A375 (cell line): ENCODE data around the gene INHBB. TPM values are rescaled to one million over a fixed set of nuclear protein-coding genes. Genes with fewer than 3 reads are reported as not detected.

Experiments
- total RNA-seq: library from RNA; depleted of rRNA; stranded (reverse); fragments of >200 nt; shearing (Covaris generic); gene quantifications from 2 replicates; pipeline ENCODE4 v1.2.3, GENCODE V29; 2014; rRNA removed

The INHBB gene
- total RNA-seq, result 0.19 and 0.23 TPM in 2 replicates

DNA sequence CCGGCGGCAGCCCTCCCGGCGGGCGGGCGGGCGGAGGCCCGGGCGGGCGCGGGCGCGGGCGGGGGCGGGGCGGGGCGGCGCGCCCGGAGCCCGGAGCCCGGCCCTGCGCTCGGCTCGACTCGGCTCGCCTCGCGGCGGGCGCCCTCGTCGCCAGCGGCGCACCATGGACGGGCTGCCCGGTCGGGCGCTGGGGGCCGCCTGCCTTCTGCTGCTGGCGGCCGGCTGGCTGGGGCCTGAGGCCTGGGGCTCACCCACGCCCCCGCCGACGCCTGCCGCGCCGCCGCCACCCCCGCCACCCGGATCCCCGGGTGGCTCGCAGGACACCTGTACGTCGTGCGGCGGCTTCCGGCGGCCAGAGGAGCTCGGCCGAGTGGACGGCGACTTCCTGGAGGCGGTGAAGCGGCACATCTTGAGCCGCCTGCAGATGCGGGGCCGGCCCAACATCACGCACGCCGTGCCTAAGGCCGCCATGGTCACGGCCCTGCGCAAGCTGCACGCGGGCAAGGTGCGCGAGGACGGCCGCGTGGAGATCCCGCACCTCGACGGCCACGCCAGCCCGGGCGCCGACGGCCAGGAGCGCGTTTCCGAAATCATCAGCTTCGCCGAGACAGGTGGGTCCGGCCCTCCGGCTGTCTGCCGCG lies at the start of gene INHBB:
Gene INHBB (plus strand): TSS at position 111 of the 641 bp plus-strand sequence. CDS start 53 bp downstream, at position 164.

Other genes starting within 250 kb of the INHBB start
- gene TMEM185B, start 122.7 kb upstream of the INHBB start, total RNA-seq, result 24.0 and 28.0 TPM in 2 replicates
- gene RALB, start 93.3 kb upstream of the INHBB start, total RNA-seq, result 19.4 and 22.4 TPM in 2 replicates